Neural progenitor cell (in vitro differentiated cells): ENCODE results near the gene SPOPL. TPM values are rescaled to one million over a fixed set of nuclear protein-coding genes. Genes with fewer than 3 reads are reported as not detected.

Experiments
- DNase-seq: peaks from one replicate; pipeline ENCODE4 v3.0.0-alpha.2; 2016; ENCODE audit warnings: low spot score
- H2AFZ ChIP-seq: fragments of 200-600 bp; sonication (generic); replicated peaks from 2 replicates; pipeline ENCODE4 v1.6.1; 2016; ENCODE audit warnings: antibody characterized with exemption
- H3F3A ChIP-seq: fragments of 200-600 bp; sonication (generic); 2 replicates; pipeline ENCODE4 v1.6.1; 2016; ENCODE audit warnings: antibody characterized with exemption, low read depth
- H3K27ac ChIP-seq: fragments of 200-600 bp; sonication (generic); 2 replicates; pipeline ENCODE4 v1.5.1; 2016; ENCODE audit warnings: mild to moderate bottlenecking
- H3K27me3 ChIP-seq: fragments of 200-600 bp; sonication (generic); 2 replicates; pipeline ENCODE4 v1.6.1; 2016; ENCODE audit warnings: mild to moderate bottlenecking, moderate library complexity
- H3K36me3 ChIP-seq: fragments of 200-600 bp; sonication (generic); 2 replicates; pipeline ENCODE4 v1.5.1; 2016
- H3K4me1 ChIP-seq: fragments of 200-600 bp; sonication (generic); 2 replicates; pipeline ENCODE4 v1.6.1; 2016; ENCODE audit warnings: mixed run types
- H3K4me2 ChIP-seq: fragments of 200-600 bp; sonication (generic); 2 replicates; pipeline ENCODE4 v1.6.1; 2016
- H3K4me3 ChIP-seq: fragments of 200-600 bp; sonication (generic); 2 replicates; pipeline ENCODE4 v1.5.1; 2016
- H3K79me2 ChIP-seq: fragments of 200-600 bp; sonication (generic); 2 replicates; pipeline ENCODE4 v1.6.1; 2016; ENCODE audit warnings: low read depth
- H3K9ac ChIP-seq: fragments of 200-600 bp; sonication (generic); 2 replicates; pipeline ENCODE4 v1.6.1; 2016
- H3K9me3 ChIP-seq: fragments of 200-600 bp; sonication (generic); 2 replicates; pipeline ENCODE4 v1.5.1; 2016; ENCODE audit warnings: low read depth
- H4K20me1 ChIP-seq: fragments of 200-600 bp; sonication (generic); 2 replicates; pipeline ENCODE4 v1.6.1; 2016; ENCODE audit warnings: low read depth
- H3K27ac Mint-ChIP-seq: 3 replicates; pipeline ENCODE4 v1.8.0; 2021; ENCODE audit warnings: mixed read lengths
- H3K27me3 Mint-ChIP-seq: 2 replicates; pipeline ENCODE4 v1.8.0; 2022; ENCODE audit warnings: low read depth, mild to moderate bottlenecking, inconsistent platforms, moderate library complexity, mixed read lengths; ENCODE audit not compliant: insufficient read depth
- H3K36me3 Mint-ChIP-seq: 3 replicates; pipeline ENCODE4 v1.8.0; 2021; ENCODE audit warnings: mixed read lengths
- H3K4me1 Mint-ChIP-seq: 3 replicates; pipeline ENCODE4 v1.8.0; 2021; ENCODE audit warnings: mixed read lengths
- H3K4me3 Mint-ChIP-seq: 3 replicates; pipeline ENCODE4 v1.8.0; 2021; ENCODE audit warnings: mild to moderate bottlenecking, moderate library complexity, mixed read lengths
- H3K9me3 Mint-ChIP-seq: 3 replicates; pipeline ENCODE4 v1.8.0; 2020; ENCODE audit warnings: mixed read lengths
- CTCF ChIP-seq: fragments of 200-600 bp; sonication (generic); IDR thresholded peaks from 2 replicates; pipeline ENCODE4 v1.5.1; 2017; ENCODE audit warnings: antibody characterized with exemption, mild to moderate bottlenecking
- EZH2 ChIP-seq: fragments of 200-600 bp; sonication (generic); IDR thresholded peaks from 2 replicates; pipeline ENCODE4 v1.6.1; 2017; ENCODE audit warnings: antibody characterized with exemption, mild to moderate bottlenecking, moderate library complexity
- EZH2phosphoT487 ChIP-seq: fragments of 200-600 bp; sonication (generic); IDR thresholded peaks from 2 replicates; pipeline ENCODE4 v1.6.1; 2017; ENCODE audit warnings: antibody characterized with exemption
- total RNA-seq: library from RNA; depleted of rRNA; stranded (reverse); fragments of >200 nt; gene quantifications from 2 replicates; pipeline ENCODE4 v1.2.3, GENCODE V29; 2015; ENCODE audit warnings: low replicate concordance

Gene SPOPL
- total RNA-seq, 1 donor from 2014 or later, result 19.8 TPM

- no peak for TF ChIP-seq EZH2phosphoT487
- TF ChIP-seq CTCF, result no peak
- TF ChIP-seq EZH2, result no peak
- Histone ChIP-seq H3F3A (no peaks in the 10 kb centered on the region), H3K36me3 (no peaks in the 10 kb centered on the region)
These were observed 16.6 kb upstream of the SPOPL start for GRCh38 chr2:138485019-138485418.

GRCh38 chr2:138486363-138487198, 15.0 kb upstream of the SPOPL start:
- Mint-ChIP-seq H3K36me3 (no peaks in the 10 kb centered on the region), H3K4me3 (no peak overlapping the region), H3K27ac (no peak overlapping the region), H3K9me3 (no peaks in the 10 kb centered on the region), H3K27me3 (no peaks in the 10 kb centered on the region), H3K4me1 (no peaks in the 10 kb centered on the region)
- Histone ChIP-seq H3K4me3 (no peak overlapping the region), H3K4me1 (no peaks in the 10 kb centered on the region), H3K27me3 (no peaks in the 10 kb centered on the region), H3K79me2 (no peaks in the 10 kb centered on the region), H3K4me2 (no peak overlapping the region), H3K27ac (no peak overlapping the region), H3F3A (no peaks in the 10 kb centered on the region), H3K9ac (no peak overlapping the region), H3K9me3 (no peaks in the 10 kb centered on the region), H2AFZ (no peak overlapping the region), H4K20me1 (no peaks in the 10 kb centered on the region), H3K36me3 (no peaks in the 10 kb centered on the region)
- DNase-seq, result no peak
- no peak for TF ChIP-seq EZH2phosphoT487
- TF ChIP-seq CTCF, result no peak
- no peak for TF ChIP-seq EZH2

More at GRCh38 chr2:138485019-138485418, 16.6 kb upstream of the SPOPL start:
- no peaks in the 10 kb centered on the region for H3K36me3 Mint-ChIP-seq
- no peaks in the 10 kb centered on the region for H3K27me3 Mint-ChIP-seq
- H3K4me3 ChIP-seq, result no peak overlapping the region
- H3K27me3 ChIP-seq, result no peaks in the 10 kb centered on the region
- no peaks in the 10 kb centered on the region for H3K4me1 Mint-ChIP-seq
- no peak for DNase-seq
- no peak overlapping the region for H3K9ac ChIP-seq
- no peak overlapping the region for H3K27ac Mint-ChIP-seq
- no peaks in the 10 kb centered on the region for H3K79me2 ChIP-seq
- no peak overlapping the region for H3K27ac ChIP-seq
- H4K20me1 ChIP-seq, result no peaks in the 10 kb centered on the region
- H3K4me1 ChIP-seq, result no peaks in the 10 kb centered on the region
- H3K9me3 ChIP-seq, result no peaks in the 10 kb centered on the region
- H3K9me3 Mint-ChIP-seq, result no peaks in the 10 kb centered on the region
- no peak overlapping the region for H2AFZ ChIP-seq
- no peak overlapping the region for H3K4me2 ChIP-seq
- H3K4me3 Mint-ChIP-seq, result no peak overlapping the region

- H3K27me3 Mint-ChIP-seq, result no peaks in the 10 kb centered on the region
- H3K9me3 Mint-ChIP-seq, result no peaks in the 10 kb centered on the region
- H3F3A ChIP-seq, result no peaks in the 10 kb centered on the region
- H3K9ac ChIP-seq, result no peak overlapping the region
- no peak overlapping the region for H3K27ac Mint-ChIP-seq
- H3K36me3 ChIP-seq, result no peaks in the 10 kb centered on the region
- no peak overlapping the region for H3K4me3 ChIP-seq
- TF ChIP-seq EZH2phosphoT487, result no peak
- no peak for TF ChIP-seq EZH2
- no peak for TF ChIP-seq CTCF
- no peaks in the 10 kb centered on the region for H4K20me1 ChIP-seq
- H3K4me1 ChIP-seq, result no peaks in the 10 kb centered on the region
- H3K36me3 Mint-ChIP-seq, result no peaks in the 10 kb centered on the region
- no peaks in the 10 kb centered on the region for H3K27me3 ChIP-seq
- no peak overlapping the region for H2AFZ ChIP-seq
- no peaks in the 10 kb centered on the region for H3K4me1 Mint-ChIP-seq
- no peak for DNase-seq
- H3K4me2 ChIP-seq, result no peak overlapping the region
- H3K9me3 ChIP-seq, result no peaks in the 10 kb centered on the region
- H3K4me3 Mint-ChIP-seq, result no peak overlapping the region
- H3K27ac ChIP-seq, result no peak overlapping the region
- H3K79me2 ChIP-seq, result no peaks in the 10 kb centered on the region
These were observed 10.7 kb upstream of the SPOPL start for GRCh38 chr2:138490673-138491494.
